HG02884 (cell line): ENCODE data around the gene PCBP2.

Source experiments
- ATAC-seq: cut with Tn5 transposase; IDR thresholded peaks from one replicate; pipeline ENCODE4 v1.9.1; 2021; ENCODE audit warnings: mild to moderate bottlenecking, moderate library complexity; ENCODE audit not compliant: unreplicated experiment

PCBP2 gene

DNA sequence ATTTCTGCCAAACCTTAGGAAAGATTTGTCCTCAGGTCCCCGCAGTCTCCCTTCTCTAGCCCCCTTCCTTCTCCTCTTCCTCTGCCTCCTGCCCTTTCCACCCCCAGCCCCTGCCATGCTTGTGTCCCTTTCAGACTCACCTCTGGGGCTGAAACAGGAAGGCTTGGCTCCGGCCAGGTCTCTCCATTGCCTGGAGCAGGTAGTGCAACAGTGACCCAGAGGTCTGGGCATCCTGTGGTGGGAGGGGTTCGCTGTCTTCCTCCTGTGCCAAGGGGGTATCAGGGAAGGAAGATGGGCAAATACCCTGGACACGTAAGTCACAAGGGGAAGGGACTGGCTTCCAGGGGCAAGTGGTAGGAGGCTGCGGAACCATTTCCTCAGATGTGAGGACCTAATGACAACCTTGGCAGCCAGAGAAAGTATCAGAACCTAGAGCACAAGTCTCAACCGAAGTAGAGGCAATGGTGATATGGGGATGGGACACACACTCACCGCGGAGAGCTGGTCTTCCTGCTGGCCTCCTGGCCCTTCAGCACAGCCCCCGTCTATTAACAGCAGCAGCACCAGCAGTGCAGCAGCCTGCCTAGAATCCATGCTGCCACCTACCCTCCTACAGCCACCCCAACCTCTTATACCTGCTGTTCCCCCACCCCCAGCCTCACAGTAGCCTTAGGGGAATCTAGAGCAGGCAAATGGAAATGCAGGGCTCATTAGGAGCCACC is 55.1 kb downstream of the PCBP2 start, which contains the start of gene NPFF:
Gene NPFF, minus strand, starts transcription at position 604 of the 722 bp plus-strand sequence. Its CDS starts 10 bp downstream, at position 594.
- ATAC-seq = no peak

DNA sequence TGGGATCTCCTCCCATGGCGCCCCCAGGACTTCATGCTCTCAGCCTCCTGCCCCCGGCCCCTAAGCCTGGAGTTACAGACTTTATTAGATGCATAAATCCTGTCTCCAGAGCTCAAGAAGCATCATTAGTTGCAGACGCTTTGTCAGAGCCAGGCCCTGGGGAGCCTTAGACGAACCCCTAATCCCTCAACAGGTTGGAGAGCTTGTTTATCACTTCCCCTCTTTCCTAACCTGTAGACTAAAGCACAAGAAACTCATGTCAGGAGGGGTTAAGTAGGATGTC is 55.6 kb downstream of the PCBP2 start:
- ATAC-seq = no peak

DNA sequence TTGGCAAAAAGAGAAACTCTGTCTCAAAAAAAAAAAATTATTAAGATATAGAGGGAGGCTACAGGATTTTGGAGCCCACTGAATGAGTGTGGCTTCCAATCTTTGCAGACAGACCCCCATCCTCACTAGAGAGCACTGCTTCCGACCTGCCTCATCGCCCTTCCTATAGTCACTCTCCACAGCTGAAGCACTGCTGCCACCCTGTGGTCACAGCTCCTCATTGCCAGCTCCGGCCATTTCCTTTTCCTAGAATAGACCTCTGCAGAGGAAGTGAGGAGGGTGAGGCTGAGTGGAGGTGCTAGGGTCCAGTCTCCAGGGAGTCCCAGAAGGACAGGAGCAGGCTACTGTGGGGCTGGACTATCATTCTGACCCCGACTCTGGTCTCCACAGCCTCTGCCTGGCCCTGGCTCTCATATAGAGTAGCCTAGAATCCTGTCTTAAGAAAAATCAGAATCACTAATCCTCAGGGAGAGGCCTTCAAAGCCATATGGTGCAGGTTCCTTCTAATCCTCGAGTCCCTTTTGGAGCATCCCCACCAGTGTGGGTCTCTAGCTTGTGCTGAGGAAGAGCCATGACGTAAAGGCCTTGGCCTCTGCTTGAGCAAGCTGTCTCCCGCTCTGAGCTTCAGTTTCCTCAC is 56.8 kb downstream of the PCBP2 start:
- ATAC-seq = peak; percentile 84

DNA sequence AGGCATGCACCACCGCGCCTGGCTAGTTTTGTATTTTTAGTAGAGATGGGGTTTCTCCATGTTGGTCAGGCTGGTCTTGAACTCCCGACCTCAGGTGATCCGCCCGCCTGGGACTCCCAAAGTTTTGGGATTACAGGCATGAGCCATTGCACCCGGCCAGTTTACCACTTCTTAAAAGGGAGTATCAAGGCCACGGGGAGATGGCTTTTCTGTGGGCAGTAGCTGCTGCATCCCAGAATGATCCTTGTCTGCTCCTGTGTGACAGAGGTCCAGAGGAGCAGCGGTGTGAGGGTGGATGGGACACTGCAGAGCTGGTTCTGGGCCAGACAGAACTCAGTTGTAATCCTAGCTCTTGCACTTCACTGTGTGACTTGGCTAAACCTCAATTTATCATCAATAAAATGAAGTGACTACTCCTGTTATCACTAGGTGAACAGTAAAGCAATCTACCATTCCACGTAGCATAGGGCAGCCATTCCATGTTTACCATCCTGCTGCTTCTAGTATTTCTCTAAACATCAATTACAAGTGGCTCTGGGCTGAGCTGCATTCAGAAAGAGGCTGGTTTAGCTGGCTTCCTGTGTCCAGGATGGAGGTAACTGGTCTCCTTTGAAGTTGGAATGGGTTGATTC is 58.4 kb downstream of the PCBP2 start:
- ATAC-seq = no peak

DNA sequence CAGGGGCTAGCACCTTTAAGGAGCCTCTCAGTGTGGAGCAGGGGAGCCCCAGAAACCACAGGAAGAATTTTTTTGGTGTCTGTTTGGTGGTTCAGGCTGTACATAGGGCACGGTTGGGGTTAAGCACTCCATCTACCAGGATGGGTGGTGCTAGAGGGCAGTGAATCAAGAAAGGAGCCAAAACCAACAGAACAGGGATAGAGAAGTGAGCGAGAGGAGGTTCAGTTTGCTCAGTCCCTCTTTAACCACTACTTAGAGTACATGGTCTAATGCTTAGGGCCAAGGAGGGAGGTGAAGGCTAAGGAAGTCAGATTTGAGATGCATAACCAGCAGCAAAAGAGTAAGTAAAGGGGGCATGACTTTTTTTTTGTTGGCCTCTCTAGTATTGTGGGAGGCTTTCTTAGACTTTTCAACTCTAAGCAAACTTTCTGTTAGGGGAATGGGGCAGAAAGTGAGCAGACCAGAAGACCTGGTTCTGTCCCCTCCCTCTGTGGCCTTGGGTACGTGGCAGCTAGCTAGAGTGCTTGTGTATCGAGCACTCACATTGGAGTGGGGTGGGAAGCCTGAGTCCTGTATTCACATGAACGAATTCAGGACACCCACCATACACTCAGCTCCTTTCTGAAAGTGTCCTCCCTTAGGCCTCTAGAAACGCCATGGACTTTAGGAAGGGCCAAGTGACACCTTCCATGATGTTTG is 62.0 kb downstream of the PCBP2 start:
- ATAC-seq = no peak

DNA sequence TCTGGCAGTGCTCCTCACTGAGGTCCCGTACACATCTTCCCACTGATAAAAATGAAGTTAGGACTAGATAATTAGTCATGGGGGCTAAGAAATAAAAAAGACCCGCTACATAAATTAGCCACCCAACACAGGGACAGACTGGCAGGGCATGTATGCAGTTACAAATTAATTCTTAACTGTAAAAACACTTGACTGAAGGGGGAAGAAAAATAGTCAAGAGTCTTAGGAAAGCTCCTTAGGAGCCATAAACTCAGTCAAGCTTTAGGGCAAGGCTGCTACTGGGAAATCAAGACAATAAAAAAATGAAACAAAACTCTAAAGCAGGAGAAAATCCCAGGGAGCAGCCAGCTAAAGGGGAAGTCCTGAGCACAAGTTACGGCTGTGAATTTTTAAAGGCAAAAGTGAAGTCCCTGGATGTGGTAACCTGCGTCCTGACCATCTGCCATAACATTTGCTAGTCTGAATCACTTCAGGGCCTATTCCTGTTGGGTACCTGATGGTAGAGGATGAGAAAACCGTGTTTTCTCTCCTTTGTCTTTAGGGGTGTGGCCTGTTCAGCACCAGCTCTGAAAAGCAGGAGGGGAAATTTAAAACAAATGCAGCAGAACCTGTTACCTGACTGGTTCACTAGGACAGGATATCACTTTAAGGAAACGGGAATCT is 62.9 kb downstream of the PCBP2 start:
- no peak for ATAC-seq

DNA sequence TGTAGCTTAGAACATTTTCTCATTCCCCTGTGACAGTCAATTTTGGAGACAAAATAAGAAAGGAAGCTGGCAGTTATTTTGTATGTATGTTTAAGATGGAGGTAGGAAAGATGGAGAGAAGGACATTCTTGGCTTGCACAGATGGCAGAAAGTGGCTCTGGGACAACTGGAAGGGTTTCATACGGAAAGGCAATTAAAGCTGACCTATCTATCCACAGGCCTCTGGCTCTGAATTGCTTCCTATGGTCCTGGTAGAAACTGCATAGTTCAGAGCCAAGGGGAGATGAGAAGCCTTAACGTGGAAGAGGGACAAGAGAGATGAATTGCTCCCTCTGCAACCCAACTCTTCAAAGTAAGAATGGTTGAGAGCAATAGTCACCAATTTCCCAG is 63.4 kb downstream of the PCBP2 start:
- no peak for ATAC-seq

DNA sequence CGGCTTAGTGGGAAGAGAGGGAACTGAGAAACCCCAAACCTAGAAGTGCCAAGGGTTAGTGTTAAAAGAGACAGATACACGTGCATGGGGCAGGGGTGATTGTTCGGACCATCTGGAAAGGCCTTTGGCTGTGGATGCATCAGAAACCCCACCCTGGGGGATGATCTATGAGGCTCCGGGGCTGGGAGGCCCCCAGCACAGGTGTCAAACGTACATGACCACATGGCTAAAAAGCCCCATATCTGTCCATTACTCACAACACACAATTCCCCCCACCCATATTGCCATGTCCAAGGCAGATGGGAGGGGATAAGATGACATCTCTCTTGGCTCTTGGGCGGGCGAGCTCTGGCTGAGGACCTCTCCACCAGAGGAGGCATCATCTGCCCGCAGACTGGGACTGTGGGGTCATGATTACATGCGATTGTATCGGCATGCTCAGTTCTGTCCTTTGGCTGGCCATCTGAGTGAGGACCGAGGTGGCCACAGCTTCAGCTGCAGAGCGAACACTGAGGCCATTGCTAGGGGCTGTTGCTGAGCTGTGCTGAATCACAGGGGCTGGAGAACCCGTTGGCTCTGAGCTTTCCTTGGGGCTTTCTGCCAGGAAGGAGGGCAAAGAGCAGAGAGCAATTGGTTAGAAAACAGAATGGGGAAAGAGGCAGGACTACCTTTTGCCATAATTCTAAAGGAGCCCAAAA is 65.0 kb downstream of the PCBP2 start:
- no peak for ATAC-seq

DNA sequence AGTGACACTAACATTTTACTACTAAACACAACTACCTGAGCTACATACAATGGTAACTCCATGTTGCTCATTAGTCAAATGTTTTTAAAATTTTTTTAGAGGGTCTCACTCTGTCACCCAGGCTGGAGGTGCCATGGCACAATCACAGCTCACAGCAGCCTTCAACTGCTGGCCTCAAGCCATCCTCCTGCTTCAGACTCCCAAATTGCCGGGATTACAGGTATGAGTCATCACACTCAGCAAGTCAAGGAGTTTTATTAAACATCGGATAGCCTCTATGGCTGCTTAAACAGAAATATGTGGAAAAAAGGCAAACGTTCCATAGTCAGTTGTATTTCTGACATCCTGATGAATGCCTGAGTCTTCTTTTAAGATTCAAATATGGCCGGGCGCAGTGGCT is 66.5 kb downstream of the PCBP2 start:
- ATAC-seq = no peak

DNA sequence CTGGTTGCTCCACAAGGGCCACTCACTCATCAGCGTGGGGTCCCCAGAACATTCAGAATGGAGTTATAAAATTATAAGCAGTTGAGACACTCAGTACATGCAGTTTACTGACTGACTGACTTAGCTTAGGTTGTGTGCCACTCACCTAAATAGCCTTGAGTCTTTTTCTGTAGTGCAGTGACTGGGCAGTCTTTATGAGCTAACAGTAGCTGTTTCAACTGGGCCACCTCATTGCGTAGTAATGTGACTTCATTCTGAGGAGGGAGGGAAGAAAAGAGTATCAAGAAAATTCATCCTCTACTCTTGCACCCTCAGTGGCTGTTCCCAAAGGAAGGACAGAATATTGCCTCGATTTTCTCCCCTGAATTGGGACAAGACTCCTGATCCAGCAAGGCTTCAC is 71.2 kb downstream of the PCBP2 start:
- ATAC-seq = no peak

DNA sequence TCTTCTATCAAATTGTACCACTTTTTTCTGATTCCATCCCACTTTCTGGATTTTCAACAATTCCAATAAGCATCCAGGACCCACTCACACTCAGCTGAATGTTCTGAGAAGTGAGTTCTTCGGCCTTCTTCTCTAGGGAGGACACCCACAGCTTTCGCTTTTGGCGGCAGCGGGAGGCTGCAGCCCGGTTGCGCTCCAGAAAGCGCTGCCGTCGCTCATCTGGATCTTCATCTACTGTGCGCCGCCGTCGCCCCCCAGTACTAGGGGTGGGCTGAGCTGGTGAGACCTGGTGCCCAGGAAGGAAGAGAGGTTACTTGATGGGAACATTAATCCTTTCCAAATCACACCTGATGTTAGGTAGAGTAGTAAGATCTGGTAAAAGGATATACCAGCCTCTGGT is 72.6 kb downstream of the PCBP2 start:
- no peak for ATAC-seq

DNA sequence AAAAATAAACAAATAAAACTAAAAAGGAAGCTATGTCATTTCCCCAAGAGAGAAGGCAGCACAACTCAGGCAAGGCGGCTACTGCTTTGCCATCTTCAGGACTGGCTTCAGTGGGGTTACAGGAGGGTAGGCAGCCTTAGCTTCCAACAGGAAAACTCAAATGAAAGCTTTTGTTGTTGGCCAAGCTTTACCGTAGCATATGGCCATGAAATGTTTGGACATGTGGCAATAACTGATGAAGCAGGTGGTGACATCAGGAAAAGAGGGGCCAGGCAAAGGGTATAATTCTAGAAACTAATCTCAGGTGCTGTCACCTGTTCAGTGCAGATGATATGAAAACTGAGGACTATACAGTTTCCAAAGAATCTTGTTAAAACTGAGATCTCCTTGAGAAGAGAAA is 78.2 kb downstream of the PCBP2 start:
- ATAC-seq = no peak
